Keratinocyte (primary cell): ENCODE data around the gene ZFP1. TPM values are rescaled to one million over a fixed set of nuclear protein-coding genes. Genes with fewer than 3 reads are reported as not detected.

Source experiments
- DNase-seq: peaks from one replicate; pipeline ENCODE4 v3.0.0-alpha.2; 2011; ENCODE audit warnings: low read depth, missing footprints, low spot score
- FAIRE-seq: peaks from 2 replicates; lab custom pipeline; 2011; peaks lifted over from hg19 to GRCh38; lab: Jason Lieb, UNC
- H2AFZ ChIP-seq: 2 replicates; pipeline ENCODE4 v1.6.0; 2012; ENCODE audit warnings: low read length, control low read depth, inconsistent platforms; ENCODE audit not compliant: control insufficient read depth
- H3K27ac ChIP-seq: 2 replicates; pipeline ENCODE4 v1.5.1; 2011; ENCODE audit warnings: low read length; ENCODE audit not compliant: control insufficient read depth, insufficient read depth
- H3K27me3 ChIP-seq: 3 replicates; pipeline ENCODE4 v1.6.0; 2011; ENCODE audit warnings: low read length; ENCODE audit not compliant: control insufficient read depth, insufficient read depth; ENCODE audit errors: extremely low read depth
- H3K36me3 ChIP-seq, 2 experiments: 2 replicates in 1 of 2; 3 replicates in 1 of 2; pipeline ENCODE4 v1.5.1; 2011; ENCODE audit warnings: low read length in 2 of 2, mild to moderate bottlenecking in 1 of 2; ENCODE audit not compliant: control insufficient read depth in 2 of 2, insufficient read depth in 2 of 2; ENCODE audit errors: extremely low read depth in 1 of 2
- H3K4me1 ChIP-seq: 3 replicates; pipeline ENCODE4 v1.5.1; 2011; ENCODE audit warnings: low read length; ENCODE audit not compliant: control insufficient read depth, insufficient read depth; ENCODE audit errors: extremely low read depth
- H3K4me2 ChIP-seq: 3 replicates; pipeline ENCODE4 v1.6.0; 2011; ENCODE audit warnings: low read depth, low read length; ENCODE audit not compliant: control insufficient read depth, insufficient read depth; ENCODE audit errors: extremely low read depth
- H3K4me3 ChIP-seq, 3 experiments: fragments of 200-600 bp in 1 of 3; sonication (generic) in 1 of 3; 2 replicates in 2 of 3; 3 replicates in 1 of 3; pipeline ENCODE4 v1.5.1; 2011 to 2016; ENCODE audit warnings: low read length in 3 of 3, mild to moderate bottlenecking in 3 of 3, control low read depth in 2 of 3, inconsistent platforms in 1 of 3, low read depth in 1 of 3, mixed read lengths in 1 of 3, mixed run types in 1 of 3, moderate library complexity in 1 of 3; ENCODE audit not compliant: control insufficient read depth in 2 of 3, insufficient read depth in 2 of 3; ENCODE audit errors: extremely low read depth in 1 of 3
- H3K79me2 ChIP-seq: 2 replicates; pipeline ENCODE4 v1.6.0; 2012; ENCODE audit warnings: low read length; ENCODE audit not compliant: control insufficient read depth, insufficient read depth
- H3K9ac ChIP-seq: 3 replicates; pipeline ENCODE4 v1.6.0; 2011; ENCODE audit warnings: low read length; ENCODE audit not compliant: control insufficient read depth, insufficient read depth; ENCODE audit errors: extremely low read depth
- H3K9me1 ChIP-seq: 3 replicates; pipeline ENCODE4 v1.6.0; 2011; ENCODE audit warnings: low read length; ENCODE audit not compliant: control insufficient read depth, insufficient read depth; ENCODE audit errors: extremely low read depth
- H3K9me3 ChIP-seq: 2 replicates; pipeline ENCODE4 v1.5.1; 2012; ENCODE audit warnings: low read depth, low read length; ENCODE audit not compliant: control insufficient read depth
- H4K20me1 ChIP-seq: 3 replicates; pipeline ENCODE4 v1.6.0; 2011; ENCODE audit warnings: low read length; ENCODE audit not compliant: control insufficient read depth, insufficient read depth; ENCODE audit errors: extremely low read depth
- EZH2 ChIP-seq: IDR thresholded peaks from one replicate; pipeline ENCODE4 v1.6.1; 2012; ENCODE audit warnings: inconsistent platforms, mild to moderate bottlenecking, low read length, moderate library complexity
- dilution Hi-C: fragments of 300-500 bp; cut with MboI; formaldehyde crosslinking; loops from one replicate; pipeline ENCODE4 v1.7.0; 2020; ENCODE audit warnings: low sequenced_read_pairs; ENCODE audit not compliant: extremely low pct_ligation_motif_present
- polyA plus RNA-seq, 5 experiments: library from polyadenylated mRNA; depleted of rRNA in 3 of 5; stranded (reverse) in 3 of 5; stranded (forward) in 1 of 5; unstranded in 1 of 5; fragments of >200 nt; gene quantifications; 1 replicate in 1 of 5; 2 replicates in 3 of 5; 3 replicates in 1 of 5; pipeline versions ENCODE4 v1.2.1 to v1.2.3, GENCODE V29; 2011 to 2012; ENCODE audit warnings: missing spikeins in 2 of 5, low read depth in 1 of 5, low replicate concordance in 1 of 5
- TF ChIP-seq, protein P1 (sequence below), 3 experiments: IDR thresholded peaks in 1 of 3; conservative IDR thresholded peaks in 1 of 3; optimal IDR thresholded peaks in 1 of 3; 2 replicates in 2 of 3; 3 replicates in 1 of 3; pipeline versions ENCODE3 to v1.5.1; 2011; ENCODE audit warnings: low read length in 3 of 3, mild to moderate bottlenecking in 3 of 3, moderate library complexity in 2 of 3, control low read depth in 1 of 3, inconsistent platforms in 1 of 3; ENCODE audit not compliant: insufficient read depth in 2 of 3; ENCODE audit errors: extremely low read depth in 1 of 3

The ZFP1 gene
- polyA plus RNA-seq, 1 donor (not counting 4 experiments of a cell fraction or from before 2014, with no cell fraction given) = 8.6 TPM

DNA sequence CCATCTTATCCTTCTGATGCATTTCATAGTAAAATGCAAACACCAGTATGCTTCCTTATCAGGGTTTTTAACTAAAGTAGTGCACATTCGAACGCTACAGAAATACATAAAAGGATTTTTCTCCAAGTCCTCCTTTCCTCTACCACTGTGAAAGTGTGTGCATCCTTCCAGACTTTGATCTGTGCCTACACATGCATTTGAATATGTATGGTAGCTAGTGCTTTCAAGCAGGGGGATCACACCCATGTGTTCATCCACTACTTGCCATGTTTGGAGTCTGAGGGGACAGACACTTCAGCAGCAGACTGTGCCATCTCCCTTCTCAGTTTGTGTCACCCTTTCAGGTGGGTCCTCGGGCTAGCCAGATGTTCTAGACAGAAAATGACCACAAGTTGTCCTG lies 46.7 kb upstream of the ZFP1 start:
- no peak overlapping the region for H3K4me3 ChIP-seq
- no peak overlapping the region for H3K27ac ChIP-seq
- no peaks in the 10 kb centered on the region for H3K27me3 ChIP-seq
- H4K20me1 ChIP-seq = no peaks in the 10 kb centered on the region
- dilution Hi-C loops = no loop called here
- no peak overlapping the region for H3K4me2 ChIP-seq
- DNase-seq (no peak), FAIRE-seq (no peak)
- no peak overlapping the region for H3K9ac ChIP-seq
- no peak overlapping the region for H2AFZ ChIP-seq
- no peaks in the 10 kb centered on the region for H3K9me3 ChIP-seq
- TF ChIP-seq EZH2 = no peak
- TF ChIP-seq, protein P1, sequence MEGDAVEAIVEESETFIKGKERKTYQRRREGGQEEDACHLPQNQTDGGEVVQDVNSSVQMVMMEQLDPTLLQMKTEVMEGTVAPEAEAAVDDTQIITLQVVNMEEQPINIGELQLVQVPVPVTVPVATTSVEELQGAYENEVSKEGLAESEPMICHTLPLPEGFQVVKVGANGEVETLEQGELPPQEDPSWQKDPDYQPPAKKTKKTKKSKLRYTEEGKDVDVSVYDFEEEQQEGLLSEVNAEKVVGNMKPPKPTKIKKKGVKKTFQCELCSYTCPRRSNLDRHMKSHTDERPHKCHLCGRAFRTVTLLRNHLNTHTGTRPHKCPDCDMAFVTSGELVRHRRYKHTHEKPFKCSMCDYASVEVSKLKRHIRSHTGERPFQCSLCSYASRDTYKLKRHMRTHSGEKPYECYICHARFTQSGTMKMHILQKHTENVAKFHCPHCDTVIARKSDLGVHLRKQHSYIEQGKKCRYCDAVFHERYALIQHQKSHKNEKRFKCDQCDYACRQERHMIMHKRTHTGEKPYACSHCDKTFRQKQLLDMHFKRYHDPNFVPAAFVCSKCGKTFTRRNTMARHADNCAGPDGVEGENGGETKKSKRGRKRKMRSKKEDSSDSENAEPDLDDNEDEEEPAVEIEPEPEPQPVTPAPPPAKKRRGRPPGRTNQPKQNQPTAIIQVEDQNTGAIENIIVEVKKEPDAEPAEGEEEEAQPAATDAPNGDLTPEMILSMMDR (optimal IDR thresholded peaks at IDR 0.05 in 1 of 3, IDR thresholded peaks at IDR 0.05 in 1 of 3, conservative IDR thresholded peaks at IDR 0.05 in 1 of 3; ENCODE audit: extremely low read depth in 1 of 3, insufficient read depth in 2 of 3, low read length in 3 of 3) = no peak
- no peaks in the 10 kb centered on the region for H3K79me2 ChIP-seq
- peaks cover 29% of the 10 kb centered on the region for H3K4me1 ChIP-seq
- peaks cover 8% of the 10 kb centered on the region for H3K9me1 ChIP-seq
- H3K36me3 ChIP-seq = peaks cover 4% of the 10 kb centered on the region in 2 experiments

DNA sequence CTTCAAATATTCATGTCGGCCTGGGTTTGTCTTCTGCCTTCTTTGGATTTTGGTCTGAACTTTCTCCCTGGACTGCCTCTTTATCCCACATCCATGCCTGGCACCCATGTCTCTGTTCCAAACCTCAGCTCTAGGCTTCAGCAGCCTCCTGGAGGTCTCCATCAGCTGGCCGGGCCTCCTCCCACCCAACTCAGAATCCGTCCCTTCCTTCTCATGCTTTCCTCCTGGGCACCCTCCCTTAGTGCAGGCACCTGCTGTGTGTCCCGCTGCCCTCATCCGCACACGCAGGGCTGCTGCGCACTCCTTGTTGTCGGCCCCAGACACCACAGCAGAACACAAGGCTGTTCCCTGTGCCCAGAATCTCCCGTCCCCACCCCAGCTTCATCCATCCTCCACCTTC lies 45.7 kb upstream of the ZFP1 start:
- Histone ChIP-seq H3K4me3 (no peak overlapping the region), H3K9me1 (peaks cover 8% of the 10 kb centered on the region), H3K79me2 (no peaks in the 10 kb centered on the region), H3K36me3 (peaks cover 7% of the 10 kb centered on the region in 2 experiments), H3K9me3 (no peaks in the 10 kb centered on the region), H3K9ac (no peak overlapping the region), H4K20me1 (no peaks in the 10 kb centered on the region), H3K4me1 (peaks cover 22% of the 10 kb centered on the region), H2AFZ (no peak overlapping the region), H3K4me2 (no peak overlapping the region), H3K27ac (no peak overlapping the region), H3K27me3 (no peaks in the 10 kb centered on the region)
- dilution Hi-C loops = no loop called here
- FAIRE-seq (no peak), DNase-seq (no peak)
- TF ChIP-seq EZH2 = no peak
- TF ChIP-seq, protein P1 (optimal IDR thresholded peaks at IDR 0.05 in 1 of 3, IDR thresholded peaks at IDR 0.05 in 1 of 3, conservative IDR thresholded peaks at IDR 0.05 in 1 of 3; ENCODE audit: extremely low read depth in 1 of 3, insufficient read depth in 2 of 3, low read length in 3 of 3) = no peak
